Liver (tissue), 3 donors: Measurements from ENCODE around the gene RAP1GAP2.

ENCODE experiments used
- CTCF ChIP-seq: fragments of 150-350 bp; IDR thresholded peaks from 2 replicates; pipeline ENCODE4 v1.5.1; 2017; ENCODE audit warnings: improper control_type of control experiment, low read depth, low read length; ENCODE audit not compliant: missing input control
- SP1 ChIP-seq: IDR thresholded peaks from 2 replicates; pipeline ENCODE4 v1.6.1; 2018; ENCODE audit warnings: antibody characterized with exemption, mild to moderate bottlenecking
- donor health status: healthy.
- donor health status: healthy.

- TF ChIP-seq SP1 (no peak), CTCF (no peak)
Observed at GRCh38 chr17:2863204-2863603, 67.0 kb downstream of the RAP1GAP2 start.
